ENCODE results near the gene L3MBTL2. TPM values are rescaled to one million over a fixed set of nuclear protein-coding genes. Genes with fewer than 3 reads are reported as not detected.

Gene L3MBTL2
- total and polyA plus RNA-seq, 2 of the 13 experiments (the other 11 are each of a cell fraction or from before 2014, with no cell fraction given): 13.8 to 33.7 TPM

DNA sequence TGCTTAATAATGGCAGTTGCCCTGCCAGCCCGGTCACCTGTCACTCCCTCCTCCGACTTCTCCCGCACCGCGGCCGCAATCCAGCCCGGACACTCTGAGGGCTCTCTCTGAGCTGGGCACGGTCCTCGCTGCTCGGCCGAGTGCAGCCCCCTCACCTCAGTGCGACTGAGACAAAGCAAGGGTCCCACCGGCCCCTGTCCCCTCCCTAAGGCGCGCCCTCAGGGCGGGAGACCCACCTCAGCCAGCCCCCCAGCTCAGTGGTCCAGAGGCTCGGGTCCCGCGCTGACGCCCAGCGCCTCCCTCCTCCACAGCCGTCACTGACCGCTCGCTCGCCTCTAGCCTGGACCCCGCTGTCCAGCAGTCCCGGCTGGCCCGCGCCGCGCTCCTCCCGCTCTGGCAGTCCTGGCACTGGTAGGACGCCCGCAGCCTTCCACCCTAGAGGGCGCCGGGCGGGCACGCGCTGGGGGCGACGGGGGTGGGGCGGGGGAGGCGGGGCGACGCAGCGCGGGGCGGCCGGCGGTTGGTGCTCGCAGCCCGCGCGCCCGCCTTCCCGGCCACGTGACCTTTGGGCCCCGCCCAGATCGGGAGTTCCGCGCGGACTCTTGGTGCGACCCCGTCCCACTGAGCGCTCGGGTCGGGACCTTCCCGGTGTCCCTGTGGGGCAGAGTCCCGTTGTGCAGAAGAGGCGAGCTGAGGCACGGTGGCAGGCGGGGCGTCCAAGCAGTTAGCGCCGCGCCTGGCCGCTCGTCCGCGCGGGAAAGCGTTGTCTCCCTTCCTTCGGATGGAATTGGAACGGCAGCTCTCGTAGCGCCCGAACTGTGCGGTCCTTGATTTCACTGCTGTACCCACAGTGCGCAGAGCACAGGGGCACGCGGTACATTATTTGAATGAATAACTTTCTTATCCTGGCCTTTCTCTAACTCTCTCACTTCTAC, 7.8 kb upstream of the L3MBTL2 start (continued):
- TF ChIP-seq, protein P1, sequence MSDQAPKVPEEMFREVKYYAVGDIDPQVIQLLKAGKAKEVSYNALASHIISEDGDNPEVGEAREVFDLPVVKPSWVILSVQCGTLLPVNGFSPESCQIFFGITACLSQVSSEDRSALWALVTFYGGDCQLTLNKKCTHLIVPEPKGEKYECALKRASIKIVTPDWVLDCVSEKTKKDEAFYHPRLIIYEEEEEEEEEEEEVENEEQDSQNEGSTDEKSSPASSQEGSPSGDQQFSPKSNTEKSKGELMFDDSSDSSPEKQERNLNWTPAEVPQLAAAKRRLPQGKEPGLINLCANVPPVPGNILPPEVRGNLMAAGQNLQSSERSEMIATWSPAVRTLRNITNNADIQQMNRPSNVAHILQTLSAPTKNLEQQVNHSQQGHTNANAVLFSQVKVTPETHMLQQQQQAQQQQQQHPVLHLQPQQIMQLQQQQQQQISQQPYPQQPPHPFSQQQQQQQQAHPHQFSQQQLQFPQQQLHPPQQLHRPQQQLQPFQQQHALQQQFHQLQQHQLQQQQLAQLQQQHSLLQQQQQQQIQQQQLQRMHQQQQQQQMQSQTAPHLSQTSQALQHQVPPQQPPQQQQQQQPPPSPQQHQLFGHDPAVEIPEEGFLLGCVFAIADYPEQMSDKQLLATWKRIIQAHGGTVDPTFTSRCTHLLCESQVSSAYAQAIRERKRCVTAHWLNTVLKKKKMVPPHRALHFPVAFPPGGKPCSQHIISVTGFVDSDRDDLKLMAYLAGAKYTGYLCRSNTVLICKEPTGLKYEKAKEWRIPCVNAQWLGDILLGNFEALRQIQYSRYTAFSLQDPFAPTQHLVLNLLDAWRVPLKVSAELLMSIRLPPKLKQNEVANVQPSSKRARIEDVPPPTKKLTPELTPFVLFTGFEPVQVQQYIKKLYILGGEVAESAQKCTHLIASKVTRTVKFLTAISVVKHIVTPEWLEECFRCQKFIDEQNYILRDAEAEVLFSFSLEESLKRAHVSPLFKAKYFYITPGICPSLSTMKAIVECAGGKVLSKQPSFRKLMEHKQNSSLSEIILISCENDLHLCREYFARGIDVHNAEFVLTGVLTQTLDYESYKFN (CRISPR knock-in tag; conservative IDR thresholded peaks at IDR 0.05): 0 out of 2 replicates have a peak, but pooled peaks have one; percentile 27
- no peak for TF ChIP-seq ZNF850 (CRISPR knock-in tag; conservative IDR thresholded peaks at IDR 0.05)
- no peak for TF ChIP-seq ZNF260 (CRISPR knock-in tag; IDR thresholded peaks at IDR 0.05; ENCODE audit: borderline replicate concordance, low read depth)
- TF ChIP-seq NR3C1 (CRISPR knock-in tag; IDR thresholded peaks at IDR 0.05): no peak
- no peak for TF ChIP-seq ZNF556 (CRISPR knock-in tag; IDR thresholded peaks at IDR 0.05; ENCODE audit: borderline replicate concordance)
- peak; percentile 29; the same call in 1 of the 2 replicates for TF ChIP-seq BHLHE40 (IDR thresholded peaks at IDR 0.05; ENCODE audit: low read length)
- peak; percentile 24; the same call in 1 of the 2 replicates for TF ChIP-seq CBX5 (CRISPR knock-in tag; IDR thresholded peaks at IDR 0.05; ENCODE audit: borderline replicate concordance)
- no peak for TF ChIP-seq SMARCE1 (IDR thresholded peaks at IDR 0.05; ENCODE audit: borderline replicate concordance)
- TF ChIP-seq CBX2 (IDR thresholded peaks at IDR 0.05; ENCODE audit: low read depth, low read length): no peak
- TF ChIP-seq CBX2 (CRISPR knock-in tag; IDR thresholded peaks at IDR 0.05; ENCODE audit: low read depth): no peak
- no peak for TF ChIP-seq ZNF251 (CRISPR knock-in tag; IDR thresholded peaks at IDR 0.05)
- TF ChIP-seq THAP11 (CRISPR knock-in tag; IDR thresholded peaks at IDR 0.05): no peak
- TF ChIP-seq ARNT (IDR thresholded peaks at IDR 0.05): no peak
- TF ChIP-seq ZNF549 (CRISPR knock-in tag; IDR thresholded peaks at IDR 0.05): no peak
- no peak for TF ChIP-seq NBN (conservative IDR thresholded peaks at IDR 0.05)
- TF ChIP-seq, protein P2, sequence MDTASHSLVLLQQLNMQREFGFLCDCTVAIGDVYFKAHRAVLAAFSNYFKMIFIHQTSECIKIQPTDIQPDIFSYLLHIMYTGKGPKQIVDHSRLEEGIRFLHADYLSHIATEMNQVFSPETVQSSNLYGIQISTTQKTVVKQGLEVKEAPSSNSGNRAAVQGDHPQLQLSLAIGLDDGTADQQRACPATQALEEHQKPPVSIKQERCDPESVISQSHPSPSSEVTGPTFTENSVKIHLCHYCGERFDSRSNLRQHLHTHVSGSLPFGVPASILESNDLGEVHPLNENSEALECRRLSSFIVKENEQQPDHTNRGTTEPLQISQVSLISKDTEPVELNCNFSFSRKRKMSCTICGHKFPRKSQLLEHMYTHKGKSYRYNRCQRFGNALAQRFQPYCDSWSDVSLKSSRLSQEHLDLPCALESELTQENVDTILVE (CRISPR knock-in tag; IDR thresholded peaks at IDR 0.05): no peak
- TF ChIP-seq, protein P3, sequence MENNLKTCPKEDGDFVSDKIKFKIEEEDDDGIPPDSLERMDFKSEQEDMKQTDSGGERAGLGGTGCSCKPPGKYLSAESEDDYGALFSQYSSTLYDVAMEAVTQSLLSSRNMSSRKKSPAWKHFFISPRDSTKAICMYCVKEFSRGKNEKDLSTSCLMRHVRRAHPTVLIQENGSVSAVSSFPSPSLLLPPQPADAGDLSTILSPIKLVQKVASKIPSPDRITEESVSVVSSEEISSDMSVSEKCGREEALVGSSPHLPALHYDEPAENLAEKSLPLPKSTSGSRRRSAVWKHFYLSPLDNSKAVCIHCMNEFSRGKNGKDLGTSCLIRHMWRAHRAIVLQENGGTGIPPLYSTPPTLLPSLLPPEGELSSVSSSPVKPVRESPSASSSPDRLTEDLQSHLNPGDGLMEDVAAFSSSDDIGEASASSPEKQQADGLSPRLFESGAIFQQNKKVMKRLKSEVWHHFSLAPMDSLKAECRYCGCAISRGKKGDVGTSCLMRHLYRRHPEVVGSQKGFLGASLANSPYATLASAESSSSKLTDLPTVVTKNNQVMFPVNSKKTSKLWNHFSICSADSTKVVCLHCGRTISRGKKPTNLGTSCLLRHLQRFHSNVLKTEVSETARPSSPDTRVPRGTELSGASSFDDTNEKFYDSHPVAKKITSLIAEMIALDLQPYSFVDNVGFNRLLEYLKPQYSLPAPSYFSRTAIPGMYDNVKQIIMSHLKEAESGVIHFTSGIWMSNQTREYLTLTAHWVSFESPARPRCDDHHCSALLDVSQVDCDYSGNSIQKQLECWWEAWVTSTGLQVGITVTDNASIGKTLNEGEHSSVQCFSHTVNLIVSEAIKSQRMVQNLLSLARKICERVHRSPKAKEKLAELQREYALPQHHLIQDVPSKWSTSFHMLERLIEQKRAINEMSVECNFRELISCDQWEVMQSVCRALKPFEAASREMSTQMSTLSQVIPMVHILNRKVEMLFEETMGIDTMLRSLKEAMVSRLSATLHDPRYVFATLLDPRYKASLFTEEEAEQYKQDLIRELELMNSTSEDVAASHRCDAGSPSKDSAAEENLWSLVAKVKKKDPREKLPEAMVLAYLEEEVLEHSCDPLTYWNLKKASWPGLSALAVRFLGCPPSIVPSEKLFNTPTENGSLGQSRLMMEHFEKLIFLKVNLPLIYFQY (CRISPR knock-in tag; IDR thresholded peaks at IDR 0.05; ENCODE audit: borderline replicate concordance): no peak
- TF ChIP-seq MTA3 (CRISPR knock-in tag; IDR thresholded peaks at IDR 0.05): no peak
